ENCODE data around the gene ST7L.

DNA sequence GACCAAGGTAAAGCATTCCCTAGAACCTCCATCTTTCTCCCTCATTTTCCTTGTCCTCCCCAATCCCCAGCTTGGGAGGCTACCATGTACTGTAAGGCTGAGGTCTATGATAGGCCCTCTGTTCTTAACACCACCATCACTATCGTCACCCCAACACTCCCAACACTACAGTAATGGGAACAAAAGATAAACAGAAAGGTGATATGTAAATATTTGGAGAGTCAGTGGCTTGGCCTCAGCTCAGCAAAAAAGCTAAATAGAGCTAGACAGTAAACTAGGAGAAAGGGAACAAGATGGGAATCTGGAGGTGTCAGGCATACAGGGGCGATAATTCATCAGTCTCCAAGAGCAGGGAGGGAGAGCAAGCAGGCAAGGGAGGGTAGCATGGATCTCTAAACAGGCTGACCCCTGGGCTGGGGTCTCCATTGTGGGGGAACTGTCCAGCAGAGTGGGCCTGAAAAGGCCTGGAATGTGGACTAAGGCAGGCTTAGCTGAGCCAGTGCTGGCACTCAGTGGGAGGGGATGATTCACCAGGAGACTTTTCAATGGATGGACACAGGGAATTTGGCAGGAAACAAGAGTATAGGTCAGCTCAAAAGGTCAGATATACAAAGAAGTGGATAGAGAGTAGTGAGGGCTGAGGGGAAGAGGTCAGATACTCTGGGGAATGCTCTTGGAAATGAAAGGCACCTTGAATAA lies 103.5 kb downstream of the ST7L start:
- TF ChIP-seq POLR2A (IDR thresholded peaks at IDR 0.05) = no peak
- TF ChIP-seq, protein P1, sequence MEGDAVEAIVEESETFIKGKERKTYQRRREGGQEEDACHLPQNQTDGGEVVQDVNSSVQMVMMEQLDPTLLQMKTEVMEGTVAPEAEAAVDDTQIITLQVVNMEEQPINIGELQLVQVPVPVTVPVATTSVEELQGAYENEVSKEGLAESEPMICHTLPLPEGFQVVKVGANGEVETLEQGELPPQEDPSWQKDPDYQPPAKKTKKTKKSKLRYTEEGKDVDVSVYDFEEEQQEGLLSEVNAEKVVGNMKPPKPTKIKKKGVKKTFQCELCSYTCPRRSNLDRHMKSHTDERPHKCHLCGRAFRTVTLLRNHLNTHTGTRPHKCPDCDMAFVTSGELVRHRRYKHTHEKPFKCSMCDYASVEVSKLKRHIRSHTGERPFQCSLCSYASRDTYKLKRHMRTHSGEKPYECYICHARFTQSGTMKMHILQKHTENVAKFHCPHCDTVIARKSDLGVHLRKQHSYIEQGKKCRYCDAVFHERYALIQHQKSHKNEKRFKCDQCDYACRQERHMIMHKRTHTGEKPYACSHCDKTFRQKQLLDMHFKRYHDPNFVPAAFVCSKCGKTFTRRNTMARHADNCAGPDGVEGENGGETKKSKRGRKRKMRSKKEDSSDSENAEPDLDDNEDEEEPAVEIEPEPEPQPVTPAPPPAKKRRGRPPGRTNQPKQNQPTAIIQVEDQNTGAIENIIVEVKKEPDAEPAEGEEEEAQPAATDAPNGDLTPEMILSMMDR (IDR thresholded peaks at IDR 0.05) = no peak
- no peak for TF ChIP-seq EP300 (IDR thresholded peaks at IDR 0.05)
- no peak for TF ChIP-seq POLR2AphosphoS5 (IDR thresholded peaks at IDR 0.05)

Measured in upper lobe of left lung (tissue), 4 donors.